Endothelial cell of umbilical vein (primary cell): ENCODE data around the gene CNEP1R1. TPM values are rescaled to one million over a fixed set of nuclear protein-coding genes. Genes with fewer than 3 reads are reported as not detected.

Experiments
- BruUV-seq: library from RNA; stranded (reverse); fragments of 400-500 nt; replicated peaks from 2 replicates; lab custom pipeline; 2021; lab: Mats Ljungman, UMichigan
- CTCF ChIA-PET: fragments of 300-600, 350-600 bp; sonication (Branson Sonifier 250); formaldehyde crosslinking; loops from one replicate; lab custom pipeline; 2021; ENCODE audit warnings: antibody characterized with exemption, inconsistent platforms; lab: Charles Lee
- POLR2A ChIA-PET: fragments of 300-600, 350-600 bp; sonication (Branson Sonifier 250); formaldehyde crosslinking; loops from one replicate; lab custom pipeline; 2021; ENCODE audit warnings: antibody characterized with exemption, inconsistent platforms; lab: Charles Lee
- DNase-seq: peaks from one replicate; pipeline ENCODE4 v3.0.0-alpha.2; 2011; ENCODE audit warnings: low read depth, low spot score
- FAIRE-seq: peaks from 2 replicates; lab custom pipeline; 2011; peaks lifted over from hg19 to GRCh38; lab: Jason Lieb, UNC
- H2AFZ ChIP-seq: 2 replicates; pipeline ENCODE4 v1.6.0; 2012; ENCODE audit warnings: low read depth, low read length, control low read depth, inconsistent platforms
- H3K27ac ChIP-seq: 2 replicates; pipeline ENCODE4 v1.5.1; 2011; ENCODE audit warnings: low read depth, mild to moderate bottlenecking, control low read depth, low read length, moderate library complexity; ENCODE audit not compliant: insufficient read depth
- H3K27me3 ChIP-seq, 2 experiments: 2 replicates each; pipeline versions ENCODE4 v1.6.0 to v1.6.1; 2011; ENCODE audit warnings: low read length in 2 of 2, mixed read lengths in 1 of 2; ENCODE audit not compliant: control insufficient read depth in 2 of 2, insufficient read depth in 2 of 2
- H3K36me3 ChIP-seq, 2 experiments: 2 replicates in 1 of 2; 3 replicates in 1 of 2; pipeline ENCODE4 v1.5.1; 2011; ENCODE audit warnings: low read length in 2 of 2, mild to moderate bottlenecking in 1 of 2, moderate library complexity in 1 of 2; ENCODE audit not compliant: control insufficient read depth in 2 of 2, insufficient read depth in 2 of 2; ENCODE audit errors: extremely low read depth in 1 of 2
- H3K4me1 ChIP-seq: 3 replicates; pipeline ENCODE4 v1.5.1; 2011; ENCODE audit warnings: mild to moderate bottlenecking, low read length; ENCODE audit not compliant: control insufficient read depth, insufficient read depth; ENCODE audit errors: extremely low read depth
- H3K4me2 ChIP-seq: 2 replicates; pipeline ENCODE4 v1.6.1; 2011; ENCODE audit warnings: low read length, control low read depth, mixed read lengths; ENCODE audit not compliant: insufficient read depth
- H3K4me3 ChIP-seq, 3 experiments: fragments of 200-600 bp in 1 of 3; sonication (generic), shearing (Covaris generic) in 1 of 3; replicated peaks in 1 of 3; 2 replicates each; pipeline ENCODE4 v1.5.1; 2011 to 2016; ENCODE audit warnings: control low read depth in 3 of 3, low read length in 3 of 3, mild to moderate bottlenecking in 2 of 3, inconsistent platforms in 1 of 3, low read depth in 1 of 3, moderate library complexity in 1 of 3; ENCODE audit not compliant: insufficient read depth in 1 of 3
- H3K79me2 ChIP-seq: 2 replicates; pipeline ENCODE4 v1.6.0; 2012; ENCODE audit warnings: low read length, inconsistent platforms; ENCODE audit not compliant: control insufficient read depth, insufficient read depth
- H3K9ac ChIP-seq: replicated peaks from 2 replicates; pipeline ENCODE3; 2011; ENCODE audit warnings: low read length, control low read depth; ENCODE audit not compliant: insufficient read depth; ENCODE audit errors: extremely low read depth
- H3K9me1 ChIP-seq: replicated peaks from 3 replicates; pipeline ENCODE4 v1.6.0; 2011; ENCODE audit warnings: mild to moderate bottlenecking, low read length; ENCODE audit not compliant: control insufficient read depth, insufficient read depth; ENCODE audit errors: extremely low read depth
- H3K9me3 ChIP-seq: replicated peaks from 2 replicates; pipeline ENCODE4 v1.5.1; 2012; ENCODE audit warnings: low read length, inconsistent platforms; ENCODE audit not compliant: control insufficient read depth, insufficient read depth
- H4K20me1 ChIP-seq: replicated peaks from 2 replicates; pipeline ENCODE3; 2011; ENCODE audit warnings: mild to moderate bottlenecking, low read length; ENCODE audit not compliant: control insufficient read depth, insufficient read depth; ENCODE audit errors: extremely low read depth
- CTCF ChIP-seq, 2 donors: IDR thresholded peaks; 1 replicate in 1 of 2; 2 replicates in 1 of 2; pipeline ENCODE4 v1.5.1; 2011; ENCODE audit warnings: low read length in 2 of 2, mild to moderate bottlenecking in 2 of 2, moderate library complexity in 2 of 2, control low read depth in 1 of 2, inconsistent platforms in 1 of 2, low read depth in 1 of 2; ENCODE audit not compliant: insufficient read depth in 1 of 2; ENCODE audit errors: extremely low read depth in 1 of 2
- EZH2 ChIP-seq: IDR thresholded peaks from 2 replicates; pipeline ENCODE4 v1.6.1; 2012; ENCODE audit warnings: borderline replicate concordance, low read depth, mild to moderate bottlenecking, moderate library complexity, low read length, inconsistent platforms; ENCODE audit not compliant: severe bottlenecking
- FOS ChIP-seq: IDR thresholded peaks from 2 replicates; pipeline ENCODE4 v1.6.1; 2011; ENCODE audit warnings: mild to moderate bottlenecking, low read length, moderate library complexity, borderline replicate concordance; ENCODE audit not compliant: insufficient read depth
- GATA2 ChIP-seq: IDR thresholded peaks from 2 replicates; pipeline ENCODE4 v1.7.0; 2011; ENCODE audit warnings: low read depth, mild to moderate bottlenecking, moderate library complexity, mixed read lengths, low read length; ENCODE audit not compliant: insufficient read length, insufficient read depth
- JUN ChIP-seq: IDR thresholded peaks from 2 replicates; pipeline ENCODE4 v1.6.1; 2011; ENCODE audit warnings: borderline replicate concordance, low read depth; ENCODE audit not compliant: insufficient read length, insufficient read depth
- MAX ChIP-seq: IDR thresholded peaks from 2 replicates; pipeline ENCODE4 v1.6.1; 2011; ENCODE audit not compliant: insufficient read depth, insufficient read length
- MYC ChIP-seq: IDR thresholded peaks from one replicate; pipeline ENCODE4 v1.6.1; 2011; ENCODE audit warnings: mild to moderate bottlenecking, low read depth, low read length
- POLR2A ChIP-seq: IDR thresholded peaks from 2 replicates; pipeline ENCODE4 v1.6.1; 2012; ENCODE audit warnings: low read depth, mild to moderate bottlenecking, control low read depth, low read length
- POLR2AphosphoS5 ChIP-seq: IDR thresholded peaks from 2 replicates; pipeline ENCODE4 v1.6.1; 2012; ENCODE audit warnings: low read depth, mild to moderate bottlenecking, control low read depth, low read length, moderate library complexity; ENCODE audit not compliant: insufficient read depth
- dilution Hi-C: fragments of 300-500 bp; cut with MboI; formaldehyde crosslinking; loops from one replicate; pipeline ENCODE4 v1.15.0; 2019; ENCODE audit warnings: low sequenced_read_pairs; ENCODE audit not compliant: extremely low pct_ligation_motif_present
- intact Hi-C: fragments of 100-400 bp; cut with micrococcal nuclease; formaldehyde crosslinking; loops from one replicate; pipeline ENCODE4 v1.10.0; 2022
- polyA plus RNA-seq, 4 experiments: library from polyadenylated mRNA; depleted of rRNA in 3 of 4; stranded (reverse) in 3 of 4; unstranded in 1 of 4; fragments of >200 nt; gene quantifications; 2 replicates each; pipeline versions ENCODE4 v1.2.1 to v1.2.3, GENCODE V29; 2011 to 2012; ENCODE audit warnings: missing spikeins in 1 of 4
- total RNA-seq: library from RNA; stranded (reverse); gene quantifications from 2 replicates; pipeline ENCODE4 v1.2.3, GENCODE V29; 2021

Gene CNEP1R1
- total and polyA plus RNA-seq, 2 donors (not counting 3 experiments of a cell fraction or from before 2014, with no cell fraction given) = 15.3 to 23.2 TPM

- dilution Hi-C loops = no loop called here
- FAIRE-seq (no peak), DNase-seq (no peak)
- no peaks in the 10 kb centered on the region for H3K4me1 ChIP-seq
- peaks cover 0 to 2% of the 10 kb centered on the region in 2 experiments for H3K36me3 ChIP-seq
- ChIA-PET CTCF (interaction anchor here (1.2 to 3.5 kb wide), 3 partner anchors 13 to 173 kb away, joined by 3 to 22 read pairs (median 4); partner anchors contain the start of genes CNEP1R1 and HEATR3), POLR2A (no interaction called here)
- TF ChIP-seq POLR2A = no peak
- H3K27me3 ChIP-seq = no peaks in the 10 kb centered on the region
- BruUV-seq = no TSS peak
- H3K27ac ChIP-seq = no peak overlapping the region
- H3K9me1 ChIP-seq = no peaks in the 10 kb centered on the region
- no peaks in the 10 kb centered on the region for H3K79me2 ChIP-seq
- intact Hi-C loops = no loop called here
- H3K9ac ChIP-seq = no peak overlapping the region
- no peak overlapping the region for H2AFZ ChIP-seq
- no peak overlapping the region for H3K4me2 ChIP-seq
- H3K9me3 ChIP-seq = no peaks in the 10 kb centered on the region
- no peak overlapping the region for H3K4me3 ChIP-seq
- H4K20me1 ChIP-seq = no peaks in the 10 kb centered on the region
These were observed 12.7 kb downstream of the CNEP1R1 start for GRCh38 chr16:50037662-50038220.

- intact Hi-C loops = no loop called here
- Histone ChIP-seq H3K27me3 (no peaks in the 10 kb centered on the region), H3K79me2 (no peaks in the 10 kb centered on the region), H3K4me3 (no peak overlapping the region), H3K4me1 (no peaks in the 10 kb centered on the region), H4K20me1 (no peaks in the 10 kb centered on the region), H3K9me1 (no peaks in the 10 kb centered on the region), H3K36me3 (peaks cover 0 to 2% of the 10 kb centered on the region in 2 experiments), H3K9ac (no peak overlapping the region), H3K9me3 (no peaks in the 10 kb centered on the region), H3K27ac (no peak overlapping the region), H2AFZ (no peak overlapping the region), H3K4me2 (no peak overlapping the region)
- BruUV-seq = no TSS peak
- FAIRE-seq (no peak), DNase-seq (no peak)
- dilution Hi-C loops = no loop called here
- CTCF ChIA-PET = interaction anchor here (0.6 to 3.5 kb wide), 4 partner anchors 13 to 1809 kb away, joined by 3 to 22 read pairs (median 4); partner anchors contain the start of genes CNEP1R1 and HEATR3
- TF ChIP-seq EZH2 = no peak
- TF ChIP-seq POLR2AphosphoS5 = no peak
- TF ChIP-seq MYC = no peak
- TF ChIP-seq GATA2 = no peak
- no peak for TF ChIP-seq JUN
- TF ChIP-seq CTCF (IDR thresholded peaks at IDR 0.05; ENCODE audit: extremely low read depth in 1 of 2, insufficient read depth in 1 of 2, low read depth in 1 of 2, low read length in 2 of 2) = no peak
- TF ChIP-seq MAX = no peak
- no peak for TF ChIP-seq POLR2A
- no peak for TF ChIP-seq FOS
- POLR2A ChIA-PET = no interaction called here
These were observed 13.3 kb downstream of the CNEP1R1 start for GRCh38 chr16:50038286-50038685.
